ENCODE measurements around the gene ABHD15. TPM values are rescaled to one million over a fixed set of nuclear protein-coding genes. Genes with fewer than 3 reads are reported as not detected.

ABHD15 gene
- total RNA-seq, 2 experiments from 2014 or later = 4.1 to 4.9 TPM

- ChIA-PET CTCF (interaction anchor here (1.2 to 4.9 kb wide), 4 partner anchors 10 to 185 kb away, joined by 3 to 96 read pairs (median 19); no protein-coding TSS in a partner anchor), POLR2A (interaction anchor here (0.6 to 1.1 kb wide), 5 partner anchors 12 to 23 kb away, joined by 3 to 4 read pairs (median 3); no protein-coding TSS in a partner anchor)
- H3K9me3 Mint-ChIP-seq = no peaks in the 10 kb centered on the region
- peak in 1 of 14 experiments; percentile 21 for DNase-seq
- intact Hi-C loops (cut with DNase I, micrococcal nuclease) = loop anchor here in 1 of 2 experiments (1.0 kb wide), 1 partner anchor 17 kb away; no protein-coding TSS in a partner anchor
- peak overlapping the region; percentile 89 for H3K4me3 Mint-ChIP-seq
- Histone ChIP-seq H3K4me3 (ENCODE audit: low read length) (no peak overlapping the region), H3K27me3 (ENCODE audit: control insufficient read depth in 1 of 2, insufficient read depth in 2 of 2, low read length in 2 of 2) (no peaks in the 10 kb centered on the region), H3K9me3 (ENCODE audit: control insufficient read depth in 1 of 2, insufficient read depth in 1 of 2, low read length in 2 of 2) (no peaks in the 10 kb centered on the region), H3K27ac (ENCODE audit: low read depth in 1 of 2, low read length in 2 of 2) (no peak overlapping the region), H3K4me1 (ENCODE audit: insufficient read depth, low read length) (peaks cover 48% of the 10 kb centered on the region), H3K36me3 (ENCODE audit: insufficient read depth, low read length) (no peaks in the 10 kb centered on the region)
- H3K4me1 Mint-ChIP-seq (ENCODE audit: low read depth) = peaks cover 35% of the 10 kb centered on the region
- ATAC-seq (ENCODE audit: poor library complexity) = no peak
- TF ChIP-seq, protein P1, sequence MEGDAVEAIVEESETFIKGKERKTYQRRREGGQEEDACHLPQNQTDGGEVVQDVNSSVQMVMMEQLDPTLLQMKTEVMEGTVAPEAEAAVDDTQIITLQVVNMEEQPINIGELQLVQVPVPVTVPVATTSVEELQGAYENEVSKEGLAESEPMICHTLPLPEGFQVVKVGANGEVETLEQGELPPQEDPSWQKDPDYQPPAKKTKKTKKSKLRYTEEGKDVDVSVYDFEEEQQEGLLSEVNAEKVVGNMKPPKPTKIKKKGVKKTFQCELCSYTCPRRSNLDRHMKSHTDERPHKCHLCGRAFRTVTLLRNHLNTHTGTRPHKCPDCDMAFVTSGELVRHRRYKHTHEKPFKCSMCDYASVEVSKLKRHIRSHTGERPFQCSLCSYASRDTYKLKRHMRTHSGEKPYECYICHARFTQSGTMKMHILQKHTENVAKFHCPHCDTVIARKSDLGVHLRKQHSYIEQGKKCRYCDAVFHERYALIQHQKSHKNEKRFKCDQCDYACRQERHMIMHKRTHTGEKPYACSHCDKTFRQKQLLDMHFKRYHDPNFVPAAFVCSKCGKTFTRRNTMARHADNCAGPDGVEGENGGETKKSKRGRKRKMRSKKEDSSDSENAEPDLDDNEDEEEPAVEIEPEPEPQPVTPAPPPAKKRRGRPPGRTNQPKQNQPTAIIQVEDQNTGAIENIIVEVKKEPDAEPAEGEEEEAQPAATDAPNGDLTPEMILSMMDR (IDR thresholded peaks at IDR 0.05) = no peak
- H3K27me3 Mint-ChIP-seq = no peaks in the 10 kb centered on the region
- no peak overlapping the region for H3K27ac Mint-ChIP-seq
- no peaks in the 10 kb centered on the region for H3K36me3 Mint-ChIP-seq (ENCODE audit: low read depth)
Measured at GRCh38 chr17:29594519-29595090, 27.8 kb upstream of the ABHD15 start.

GRCh38 chr17:29593591-29594518, 27.0 kb upstream of the ABHD15 start:
- ChIA-PET CTCF (interaction anchor here (1.2 to 4.9 kb wide), 4 partner anchors 9 to 186 kb away, joined by 3 to 96 read pairs (median 19); no protein-coding TSS in a partner anchor), POLR2A (interaction anchor here (1.0 to 3.2 kb wide), 9 partner anchors 13 to 336 kb away, joined by 3 to 29 read pairs (median 3); partner anchors contain the start of gene SSH2)
- Histone ChIP-seq H3K4me1 (ENCODE audit: insufficient read depth, low read length) (peaks cover 48% of the 10 kb centered on the region), H3K4me3 (ENCODE audit: low read length) (peak overlapping the region; percentile 52), H3K9me3 (ENCODE audit: control insufficient read depth in 1 of 2, insufficient read depth in 1 of 2, low read length in 2 of 2) (no peaks in the 10 kb centered on the region), H3K36me3 (ENCODE audit: insufficient read depth, low read length) (no peaks in the 10 kb centered on the region), H3K27me3 (ENCODE audit: control insufficient read depth in 1 of 2, insufficient read depth in 2 of 2, low read length in 2 of 2) (no peaks in the 10 kb centered on the region), H3K27ac (ENCODE audit: low read depth in 1 of 2, low read length in 2 of 2) (no peak overlapping the region)
- intact Hi-C loops (cut with DNase I, micrococcal nuclease) = loop anchor here in 1 of 2 experiments (1.0 kb wide), 1 partner anchor 17 kb away; no protein-coding TSS in a partner anchor
- peaks cover 35% of the 10 kb centered on the region for H3K4me1 Mint-ChIP-seq (ENCODE audit: low read depth)
- H3K36me3 Mint-ChIP-seq (ENCODE audit: low read depth) = no peaks in the 10 kb centered on the region
- ATAC-seq (ENCODE audit: poor library complexity) (no peak), DNase-seq (peak in 3 of 14 experiments; percentile 43 to 58 (median 49))
- H3K27me3 Mint-ChIP-seq = no peaks in the 10 kb centered on the region
- no peak overlapping the region for H3K27ac Mint-ChIP-seq
- no peaks in the 10 kb centered on the region for H3K9me3 Mint-ChIP-seq
- TF ChIP-seq, protein P1 (IDR thresholded peaks at IDR 0.05) = peak; percentile 15
- peak overlapping the region; percentile 89 for H3K4me3 Mint-ChIP-seq

DNA sequence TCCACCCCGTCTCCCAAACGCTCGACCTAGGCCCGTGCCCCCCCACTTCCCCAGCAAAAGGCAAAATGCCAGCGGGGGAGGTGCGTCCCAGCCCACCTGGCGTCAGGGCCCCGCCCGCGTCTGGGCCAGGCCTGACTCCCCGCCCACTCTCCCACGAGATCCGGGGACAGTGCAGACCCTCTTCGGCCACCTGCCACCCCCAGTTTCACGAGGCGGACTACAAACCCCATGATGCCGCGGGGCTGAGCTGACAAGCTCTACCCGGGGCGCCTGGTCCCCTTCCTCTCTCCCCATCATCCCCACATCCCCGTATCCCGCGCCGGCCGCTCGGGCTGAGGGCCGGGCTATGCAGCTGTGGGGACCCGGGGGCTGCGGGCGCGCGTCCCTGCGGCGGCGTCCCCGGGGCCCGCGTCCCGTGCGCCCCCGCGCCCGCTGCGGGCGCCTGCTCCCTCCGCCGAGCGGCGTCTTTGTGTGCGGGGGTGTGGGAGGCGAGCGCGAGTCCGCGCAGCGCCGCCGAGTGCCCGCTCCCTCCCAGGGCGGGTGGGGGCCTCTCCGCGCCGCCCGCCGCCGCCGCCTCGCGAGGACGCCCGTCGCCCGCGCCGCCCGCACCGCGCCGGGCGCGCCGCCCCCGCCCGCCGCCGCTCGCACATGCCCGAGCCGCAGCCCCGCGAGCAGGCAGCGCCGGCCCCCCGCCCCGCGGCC, 26.2 kb upstream of the ABHD15 start, which contains the start of gene ANKRD13B:
Gene ANKRD13B, plus strand, starts transcription at position 283 of the 702 bp plus-strand sequence. CDS start 490 bp downstream, outside the sequence.
- Histone ChIP-seq H3K36me3 (ENCODE audit: insufficient read depth, low read length) (no peaks in the 10 kb centered on the region), H3K4me1 (ENCODE audit: insufficient read depth, low read length) (peaks cover 57% of the 10 kb centered on the region), H3K27ac (ENCODE audit: low read depth in 1 of 2, low read length in 2 of 2) (no peak within 1 kb of the TSS), H3K27me3 (ENCODE audit: control insufficient read depth in 1 of 2, insufficient read depth in 2 of 2, low read length in 2 of 2) (no peaks in the 10 kb centered on the region), H3K9me3 (ENCODE audit: control insufficient read depth in 1 of 2, insufficient read depth in 1 of 2, low read length in 2 of 2) (no peaks in the 10 kb centered on the region), H3K4me3 (ENCODE audit: low read length) (peak within 1 kb of the TSS; percentile 67)
- ATAC-seq (ENCODE audit: poor library complexity) = no peak
- Mint-ChIP-seq H3K4me3 (peak within 1 kb of the TSS; percentile 92), H3K27ac (peak within 1 kb of the TSS; percentile 18), H3K36me3 (ENCODE audit: low read depth) (peaks cover 4% of the 10 kb centered on the region), H3K4me1 (ENCODE audit: low read depth) (peaks cover 40% of the 10 kb centered on the region), H3K27me3 (no peaks in the 10 kb centered on the region), H3K9me3 (no peaks in the 10 kb centered on the region)
- TF ChIP-seq, protein P1 (IDR thresholded peaks at IDR 0.05) = no peak
- CTCF ChIA-PET = interaction anchor here (1.2 to 4.9 kb wide), 5 partner anchors 8 to 113 kb away, joined by 3 to 96 read pairs (median 7); no protein-coding TSS in a partner anchor
- peak in 4 of 14 experiments; percentile 31 to 67 (median 60) for DNase-seq
- POLR2A ChIA-PET = interaction anchor here (1.0 to 3.2 kb wide), 7 partner anchors 20 to 337 kb away, joined by 3 to 29 read pairs (median 3); partner anchors contain the start of gene SSH2
- intact Hi-C loops (cut with DNase I, micrococcal nuclease) = no loop called here

All from CD4-positive, alpha-beta T cell (primary cell).